ENCODE measurements around the gene ARHGAP26.

- TF ChIP-seq EZH2phosphoT487 (IDR thresholded peaks at IDR 0.05; ENCODE audit: borderline replicate concordance) (no peak), YY1 (IDR thresholded peaks at IDR 0.05; ENCODE audit: extremely low read depth, insufficient replicate concordance, low read depth, low read length) (no peak), CTCF (IDR thresholded peaks at IDR 0.05 in 2 of 3, conservative IDR thresholded peaks at IDR 0.05 in 1 of 3; ENCODE audit: borderline replicate concordance in 1 of 3, insufficient read depth in 1 of 3, low read depth in 2 of 3, low read length in 2 of 3) (no peak)
Measured at GRCh38 chr5:142918959-142919635, 148.9 kb downstream of the ARHGAP26 start.
